Measurements from ENCODE around the gene EPGN.

Gene EPGN, protein sequence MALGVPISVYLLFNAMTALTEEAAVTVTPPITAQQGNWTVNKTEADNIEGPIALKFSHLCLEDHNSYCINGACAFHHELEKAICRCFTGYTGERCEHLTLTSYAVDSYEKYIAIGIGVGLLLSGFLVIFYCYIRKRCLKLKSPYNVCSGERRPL

DNA sequence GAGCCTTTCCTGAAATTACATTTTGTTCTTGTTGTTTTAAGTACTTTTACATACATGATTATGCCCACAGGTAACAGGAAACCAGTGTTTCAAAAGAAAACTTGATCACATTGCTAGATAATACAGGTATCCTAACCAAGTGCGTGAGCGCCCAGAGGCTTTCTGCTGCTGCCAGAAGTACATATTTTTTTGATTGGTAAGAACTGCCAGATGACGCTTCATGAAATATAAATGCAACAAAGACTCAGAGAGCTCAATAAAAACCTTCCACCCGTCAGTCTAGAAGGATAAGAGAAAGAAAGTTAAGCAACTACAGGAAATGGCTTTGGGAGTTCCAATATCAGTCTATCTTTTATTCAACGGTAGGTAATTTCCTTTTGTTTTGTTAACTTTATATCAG is at the start of gene EPGN:
EPGN (plus strand) TSS at position 256 of the 400 bp plus-strand sequence; CDS start at position 320, 64 bp downstream.
- TF ChIP-seq, protein P1, sequence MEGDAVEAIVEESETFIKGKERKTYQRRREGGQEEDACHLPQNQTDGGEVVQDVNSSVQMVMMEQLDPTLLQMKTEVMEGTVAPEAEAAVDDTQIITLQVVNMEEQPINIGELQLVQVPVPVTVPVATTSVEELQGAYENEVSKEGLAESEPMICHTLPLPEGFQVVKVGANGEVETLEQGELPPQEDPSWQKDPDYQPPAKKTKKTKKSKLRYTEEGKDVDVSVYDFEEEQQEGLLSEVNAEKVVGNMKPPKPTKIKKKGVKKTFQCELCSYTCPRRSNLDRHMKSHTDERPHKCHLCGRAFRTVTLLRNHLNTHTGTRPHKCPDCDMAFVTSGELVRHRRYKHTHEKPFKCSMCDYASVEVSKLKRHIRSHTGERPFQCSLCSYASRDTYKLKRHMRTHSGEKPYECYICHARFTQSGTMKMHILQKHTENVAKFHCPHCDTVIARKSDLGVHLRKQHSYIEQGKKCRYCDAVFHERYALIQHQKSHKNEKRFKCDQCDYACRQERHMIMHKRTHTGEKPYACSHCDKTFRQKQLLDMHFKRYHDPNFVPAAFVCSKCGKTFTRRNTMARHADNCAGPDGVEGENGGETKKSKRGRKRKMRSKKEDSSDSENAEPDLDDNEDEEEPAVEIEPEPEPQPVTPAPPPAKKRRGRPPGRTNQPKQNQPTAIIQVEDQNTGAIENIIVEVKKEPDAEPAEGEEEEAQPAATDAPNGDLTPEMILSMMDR (IDR thresholded peaks at IDR 0.05; ENCODE audit: low read depth, low read length) = no peak
- in situ Hi-C loops (cut with HindIII; ENCODE audit: low sequenced_read_pairs) = no loop called here
- H3K4me3 ChIP-seq (ENCODE audit: low read depth, low read length) = no peak within 1 kb of the TSS
- no peak for DNase-seq (ENCODE audit: low read depth, low spot score)

DNA sequence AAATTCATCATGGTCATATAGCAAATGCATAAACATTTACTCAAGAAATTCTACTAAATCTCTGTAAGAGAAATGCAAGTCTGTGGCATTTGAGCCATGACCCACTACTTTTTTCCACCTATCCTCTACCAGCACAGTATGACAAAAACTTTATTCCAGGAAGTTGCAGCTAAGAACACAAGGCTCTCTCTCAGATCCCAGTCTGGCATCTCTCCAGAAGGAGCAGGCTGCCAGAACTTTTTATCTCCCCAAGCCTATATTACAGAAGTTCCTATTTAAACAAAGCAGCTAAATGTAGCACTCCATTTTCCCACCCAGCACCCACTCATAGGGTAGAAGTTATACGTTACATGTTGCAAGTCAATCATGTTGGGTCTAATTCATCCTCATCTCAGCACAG is 49.3 kb upstream of the EPGN start:
- DNase-seq (ENCODE audit: low read depth, low spot score) = peak; percentile 35
- in situ Hi-C loops (cut with HindIII; ENCODE audit: low sequenced_read_pairs) = no loop called here
- H3K4me3 ChIP-seq (ENCODE audit: low read depth, low read length) = no peak overlapping the region
- TF ChIP-seq, protein P1 (IDR thresholded peaks at IDR 0.05; ENCODE audit: low read depth, low read length) = no peak

DNA sequence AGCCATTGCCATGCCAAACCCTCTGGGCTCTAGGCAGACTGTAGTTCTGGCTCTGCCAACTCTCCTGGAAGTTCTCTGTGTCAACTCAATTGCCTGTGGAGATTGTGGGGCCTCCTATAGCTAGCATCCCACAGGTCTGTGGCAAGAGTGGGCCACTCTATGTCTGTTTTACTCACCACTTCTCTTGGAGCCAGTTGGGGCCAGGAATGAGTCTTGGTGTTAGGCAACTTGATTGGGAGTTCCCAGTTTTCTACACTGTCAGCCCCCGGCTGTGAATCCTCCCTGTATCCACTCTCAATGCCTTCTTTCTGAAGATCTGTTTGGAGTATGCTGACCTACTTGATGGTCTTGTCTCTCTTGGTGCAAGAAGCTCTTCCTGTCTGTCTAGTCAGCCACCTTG is 48.2 kb upstream of the EPGN start:
- DNase-seq (ENCODE audit: low read depth, low spot score) = no peak
- in situ Hi-C loops (cut with HindIII; ENCODE audit: low sequenced_read_pairs) = no loop called here
- TF ChIP-seq, protein P1 (IDR thresholded peaks at IDR 0.05; ENCODE audit: low read depth, low read length) = no peak
- H3K4me3 ChIP-seq (ENCODE audit: low read depth, low read length) = no peak overlapping the region

DNA sequence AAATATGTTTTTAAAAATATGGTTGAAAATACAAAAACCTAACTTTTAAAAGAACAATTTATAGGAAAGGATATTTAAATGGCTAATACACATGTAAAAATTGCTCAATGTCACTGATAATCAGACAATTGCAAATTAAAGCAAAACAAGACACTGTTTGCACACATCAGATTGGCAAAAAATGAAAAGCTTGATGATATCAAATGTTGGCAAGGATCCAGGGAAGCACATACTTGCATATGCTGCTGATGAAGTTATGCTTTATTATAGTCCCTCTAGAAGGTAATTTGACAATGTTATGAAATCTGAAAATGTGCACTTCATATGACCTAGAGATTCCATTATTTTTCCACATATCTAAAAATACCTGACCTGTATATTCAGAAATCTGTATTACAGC is 45.7 kb upstream of the EPGN start:
- TF ChIP-seq, protein P1 (IDR thresholded peaks at IDR 0.05; ENCODE audit: low read depth, low read length) = no peak
- DNase-seq (ENCODE audit: low read depth, low spot score) = no peak
- in situ Hi-C loops (cut with HindIII; ENCODE audit: low sequenced_read_pairs) = no loop called here
- H3K4me3 ChIP-seq (ENCODE audit: low read depth, low read length) = no peak overlapping the region

DNA sequence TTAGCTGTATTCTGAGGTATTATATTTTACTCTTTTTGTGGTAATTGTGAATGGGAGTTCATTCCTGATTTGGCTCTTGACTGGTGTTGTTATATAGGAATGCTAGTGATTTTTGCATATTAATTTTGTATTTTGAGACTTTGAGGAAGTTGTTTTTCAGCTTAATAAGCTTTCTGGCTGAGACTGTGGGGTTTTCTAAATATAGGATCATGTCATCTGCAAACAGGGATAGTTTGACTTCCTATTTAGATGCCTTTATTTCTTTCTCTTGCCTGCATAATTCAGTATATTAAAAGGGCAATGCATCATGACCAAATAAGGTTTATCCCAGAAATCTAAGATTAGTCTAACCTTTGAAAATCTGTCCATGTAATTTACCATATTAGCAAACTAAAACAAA is 44.7 kb upstream of the EPGN start:
- DNase-seq (ENCODE audit: low read depth, low spot score) = no peak
- H3K4me3 ChIP-seq (ENCODE audit: low read depth, low read length) = no peak overlapping the region
- TF ChIP-seq, protein P1 (IDR thresholded peaks at IDR 0.05; ENCODE audit: low read depth, low read length) = no peak
- in situ Hi-C loops (cut with HindIII; ENCODE audit: low sequenced_read_pairs) = no loop called here

DNA sequence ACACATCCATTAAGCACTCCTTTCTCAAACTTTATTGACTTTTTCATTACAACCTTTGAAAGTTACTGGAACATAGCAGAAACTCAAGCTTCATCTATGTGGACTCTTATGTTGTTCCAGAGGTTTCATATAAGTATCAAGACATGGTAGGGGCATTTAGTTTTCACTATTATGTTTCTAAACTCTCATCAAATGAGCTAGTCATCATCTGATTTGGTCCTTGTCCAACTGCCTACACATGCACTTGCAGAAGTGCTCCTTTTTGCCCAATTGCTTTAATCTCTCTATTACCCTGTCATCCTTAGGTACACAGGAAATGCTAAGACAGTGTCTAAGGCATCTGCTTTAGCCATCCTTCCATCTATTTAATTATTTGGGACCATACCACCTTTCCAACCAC is 42.2 kb upstream of the EPGN start:
- no peak for DNase-seq (ENCODE audit: low read depth, low spot score)
- in situ Hi-C loops (cut with HindIII; ENCODE audit: low sequenced_read_pairs) = no loop called here
- no peak overlapping the region for H3K4me3 ChIP-seq (ENCODE audit: low read depth, low read length)
- TF ChIP-seq, protein P1 (IDR thresholded peaks at IDR 0.05; ENCODE audit: low read depth, low read length) = no peak
